ENCODE results near the gene STPG4. TPM values are rescaled to one million over a fixed set of nuclear protein-coding genes. Genes with fewer than 3 reads are reported as not detected.

STPG4 gene
- total RNA-seq, 4 donors from 2014 or later, result 0.30 to 2.6 (median 1.4) TPM; not detected in 1

- Histone ChIP-seq H3K9me3 (no peaks in the 10 kb centered on the region), H3K4me3 (no peak overlapping the region), H3K36me3 (peaks cover 1 to 68% (median 2%) of the 10 kb centered on the region in 3 donors), H3K27me3 (no peaks in the 10 kb centered on the region), H3K27ac (no peak overlapping the region), H3K4me1 (peaks cover 3 to 38% (median 26%) of the 10 kb centered on the region in 4 donors)
- no peak for DNase-seq (ENCODE audit: low spot score in 2 of 2)
- TF ChIP-seq CTCF (IDR thresholded peaks at IDR 0.05) (no peak), EP300 (IDR thresholded peaks at IDR 0.05) (no peak), POLR2A (IDR thresholded peaks at IDR 0.05) (no peak)
- 75 to 80% methylated on average over 3 to 5 of the region's 5 CpGs for WGBS, 2 donors
These were observed 108.8 kb downstream of the STPG4 start for GRCh38 chr2:47046271-47046670.

GRCh38 chr2:47043891-47044239, 111.2 kb downstream of the STPG4 start:
- H3K4me3 ChIP-seq, result no peak overlapping the region
- H3K36me3 ChIP-seq, result peaks cover 0 to 57% (median 0%) of the 10 kb centered on the region in 3 donors
- no peaks in the 10 kb centered on the region for H3K27me3 ChIP-seq
- H3K9me3 ChIP-seq, result no peaks in the 10 kb centered on the region
- WGBS, 2 donors, result 79 to 86% methylated on average over 4 of the region's 4 CpGs
- H3K4me1 ChIP-seq, result peaks cover 3 to 58% (median 40%) of the 10 kb centered on the region in 4 donors
- peak overlapping the region in 3 of 4 donors; percentile 35 to 83 (median 77) for H3K27ac ChIP-seq
- no peak for TF ChIP-seq POLR2A (IDR thresholded peaks at IDR 0.05)
- TF ChIP-seq EP300 (IDR thresholded peaks at IDR 0.05), result no peak
- DNase-seq (ENCODE audit: low spot score in 2 of 2), result no peak

GRCh38 chr2:47043142-47043890, 111.8 kb downstream of the STPG4 start:
- Histone ChIP-seq H3K27me3 (no peaks in the 10 kb centered on the region), H3K36me3 (peaks cover 0 to 54% (median 0%) of the 10 kb centered on the region in 3 donors), H3K4me1 (peaks cover 3 to 63% (median 41%) of the 10 kb centered on the region in 4 donors), H3K27ac (peak overlapping the region; percentile 7 to 83 (median 62)), H3K4me3 (no peak overlapping the region), H3K9me3 (no peaks in the 10 kb centered on the region)
- peak in 1 of 2 donors; percentile 34 for DNase-seq (ENCODE audit: low spot score in 2 of 2)
- TF ChIP-seq POLR2A (IDR thresholded peaks at IDR 0.05) (no peak), EP300 (IDR thresholded peaks at IDR 0.05) (peak in 1 of 2 donors; percentile 27)
- 40 to 49% methylated on average over 8 of the region's 8 CpGs for WGBS, 2 donors

- H3K4me1 ChIP-seq, result peaks cover 3 to 66% (median 41%) of the 10 kb centered on the region in 4 donors
- no peak for DNase-seq (ENCODE audit: low spot score in 2 of 2)
- H3K27me3 ChIP-seq, result no peaks in the 10 kb centered on the region
- TF ChIP-seq CTCF (IDR thresholded peaks at IDR 0.05) (no peak), POLR2A (IDR thresholded peaks at IDR 0.05) (no peak), EP300 (IDR thresholded peaks at IDR 0.05) (no peak)
- peaks cover 0 to 46% (median 0%) of the 10 kb centered on the region in 3 donors for H3K36me3 ChIP-seq
- peak overlapping the region; percentile 7 to 83 (median 62) for H3K27ac ChIP-seq
- H3K9me3 ChIP-seq, result no peaks in the 10 kb centered on the region
- WGBS, 2 donors, result 74% methylated on average over 11 of the region's 11 CpGs
- H3K4me3 ChIP-seq, result no peak overlapping the region
These were observed 113.0 kb downstream of the STPG4 start for GRCh38 chr2:47041891-47042684.

- TF ChIP-seq POLR2A (IDR thresholded peaks at IDR 0.05) (no peak), EP300 (IDR thresholded peaks at IDR 0.05) (no peak), CTCF (IDR thresholded peaks at IDR 0.05) (no peak)
- no peaks in the 10 kb centered on the region for H3K9me3 ChIP-seq
- peaks cover 3 to 65% (median 41%) of the 10 kb centered on the region in 4 donors for H3K4me1 ChIP-seq
- H3K27me3 ChIP-seq, result no peaks in the 10 kb centered on the region
- H3K36me3 ChIP-seq, result peaks cover 0 to 36% (median 0%) of the 10 kb centered on the region in 3 donors
- H3K4me3 ChIP-seq, result no peak overlapping the region
- WGBS, 2 donors, result 54 to 55% methylated on average over 5 to 6 of the region's 8 CpGs
- no peak for DNase-seq (ENCODE audit: low spot score in 2 of 2)
- H3K27ac ChIP-seq, result peak overlapping the region; percentile 31 to 83 (median 43)
These were observed 114.0 kb downstream of the STPG4 start for GRCh38 chr2:47041063-47041462.

All from tibial nerve (tissue), 4 donors.